GM19240 (cell line): ENCODE measurements around the gene LONP1.

ENCODE experiments used
- DNase-seq: peaks from one replicate; pipeline ENCODE4 v3.0.0; 2011; ENCODE audit warnings: low spot score; ENCODE audit not compliant: insufficient read length

LONP1 gene

GRCh38 chr19:5679289-5680083 is 40.5 kb downstream of the LONP1 start:
- DNase-seq: no peak

- no peak for DNase-seq
These were observed 41.8 kb downstream of the LONP1 start for GRCh38 chr19:5678071-5678718.

GRCh38 chr19:5677580-5677979 is 42.4 kb downstream of the LONP1 start:
- DNase-seq: no peak

GRCh38 chr19:5677136-5677535 is 42.8 kb downstream of the LONP1 start:
- no peak for DNase-seq

GRCh38 chr19:5676772-5677105 is 43.2 kb downstream of the LONP1 start:
- no peak for DNase-seq

GRCh38 chr19:5676105-5676771 is 43.7 kb downstream of the LONP1 start:
- DNase-seq: no peak

- DNase-seq: no peak
These were observed 45.2 kb downstream of the LONP1 start for GRCh38 chr19:5674714-5675113.

GRCh38 chr19:5673752-5674151 is 46.2 kb downstream of the LONP1 start:
- DNase-seq: no peak

- DNase-seq: no peak
These were observed 47.1 kb downstream of the LONP1 start for GRCh38 chr19:5672708-5673459.

- no peak for DNase-seq
These were observed 48.3 kb downstream of the LONP1 start for GRCh38 chr19:5671600-5671999.

- DNase-seq: no peak
These were observed 50.7 kb downstream of the LONP1 start for GRCh38 chr19:5669212-5669611.

- no peak for DNase-seq
These were observed 52.1 kb downstream of the LONP1 start for GRCh38 chr19:5667751-5668271.

GRCh38 chr19:5666921-5667610 is 52.9 kb downstream of the LONP1 start:
- DNase-seq: no peak

GRCh38 chr19:5665781-5666513 is 54.0 kb downstream of the LONP1 start:
- no peak for DNase-seq

GRCh38 chr19:5664515-5664914 is 55.4 kb downstream of the LONP1 start:
- no peak for DNase-seq

GRCh38 chr19:5663904-5664303 is 56.0 kb downstream of the LONP1 start:
- DNase-seq: no peak

- DNase-seq: no peak
These were observed 58.5 kb downstream of the LONP1 start for GRCh38 chr19:5661483-5661882.

- no peak for DNase-seq
These were observed 64.5 kb downstream of the LONP1 start for GRCh38 chr19:5655412-5655811.

- no peak for DNase-seq
These were observed 65.0 kb downstream of the LONP1 start for GRCh38 chr19:5654931-5655330.

- DNase-seq: no peak
These were observed 67.7 kb downstream of the LONP1 start for GRCh38 chr19:5652261-5652660.
